ENCODE data around the gene RBM47.
A peak's percentile ranks its signal among the peaks of the same experiment; 100 is the strongest.

Gene RBM47

DNA sequence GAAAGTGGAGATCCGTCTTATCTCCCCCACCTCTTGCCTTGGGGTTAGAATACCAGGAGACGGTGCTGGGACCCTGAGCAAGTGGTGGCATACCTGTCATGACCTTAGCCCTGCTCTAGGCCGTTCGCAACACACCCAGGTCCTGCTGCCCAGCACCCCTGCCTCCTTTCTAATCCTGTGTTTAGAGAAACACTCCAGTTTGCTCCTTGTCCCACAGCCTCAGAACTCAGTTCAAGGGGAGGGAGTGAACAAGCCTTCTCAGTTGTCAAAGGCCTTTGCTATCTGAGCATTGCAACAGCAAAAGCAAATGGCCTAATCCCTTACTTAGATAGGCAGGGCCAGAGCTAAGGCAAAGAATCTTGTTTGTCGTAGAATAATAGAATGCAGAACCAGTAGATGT is 226.6 kb downstream of the RBM47 start:
- no peak for DNase-seq (ENCODE audit: low read depth)
- in situ Hi-C loops (cut with HindIII; ENCODE audit: low sequenced_read_pairs) = no loop called here
- H3K4me3 ChIP-seq (ENCODE audit: low read depth, low read length) = no peak overlapping the region
- TF ChIP-seq, protein P1, sequence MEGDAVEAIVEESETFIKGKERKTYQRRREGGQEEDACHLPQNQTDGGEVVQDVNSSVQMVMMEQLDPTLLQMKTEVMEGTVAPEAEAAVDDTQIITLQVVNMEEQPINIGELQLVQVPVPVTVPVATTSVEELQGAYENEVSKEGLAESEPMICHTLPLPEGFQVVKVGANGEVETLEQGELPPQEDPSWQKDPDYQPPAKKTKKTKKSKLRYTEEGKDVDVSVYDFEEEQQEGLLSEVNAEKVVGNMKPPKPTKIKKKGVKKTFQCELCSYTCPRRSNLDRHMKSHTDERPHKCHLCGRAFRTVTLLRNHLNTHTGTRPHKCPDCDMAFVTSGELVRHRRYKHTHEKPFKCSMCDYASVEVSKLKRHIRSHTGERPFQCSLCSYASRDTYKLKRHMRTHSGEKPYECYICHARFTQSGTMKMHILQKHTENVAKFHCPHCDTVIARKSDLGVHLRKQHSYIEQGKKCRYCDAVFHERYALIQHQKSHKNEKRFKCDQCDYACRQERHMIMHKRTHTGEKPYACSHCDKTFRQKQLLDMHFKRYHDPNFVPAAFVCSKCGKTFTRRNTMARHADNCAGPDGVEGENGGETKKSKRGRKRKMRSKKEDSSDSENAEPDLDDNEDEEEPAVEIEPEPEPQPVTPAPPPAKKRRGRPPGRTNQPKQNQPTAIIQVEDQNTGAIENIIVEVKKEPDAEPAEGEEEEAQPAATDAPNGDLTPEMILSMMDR (IDR thresholded peaks at IDR 0.05; ENCODE audit: low read depth, low read length, missing control alignments) = no peak

DNA sequence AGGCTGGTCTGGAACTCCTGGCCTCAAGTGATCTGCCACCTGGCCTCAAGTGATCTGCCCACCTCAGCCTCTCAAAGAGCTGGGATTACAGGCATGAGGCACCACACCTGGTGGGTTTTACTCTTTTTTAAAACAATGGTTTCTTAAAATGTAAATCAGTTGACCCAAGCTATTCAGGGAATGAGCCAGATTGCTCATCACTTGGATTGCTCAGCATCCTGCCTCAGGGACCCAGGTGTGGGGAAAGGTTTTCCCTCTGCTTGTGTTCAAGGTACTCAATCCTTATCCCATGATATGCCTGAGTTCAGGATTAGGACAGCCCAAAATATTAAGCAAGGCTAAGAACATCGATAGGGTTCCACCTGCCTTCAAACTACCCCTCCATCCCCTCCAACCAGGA is 227.1 kb downstream of the RBM47 start:
- H3K4me3 ChIP-seq (ENCODE audit: low read depth, low read length) = no peak overlapping the region
- no peak for DNase-seq (ENCODE audit: low read depth)
- in situ Hi-C loops (cut with HindIII; ENCODE audit: low sequenced_read_pairs) = no loop called here
- TF ChIP-seq, protein P1 (IDR thresholded peaks at IDR 0.05; ENCODE audit: low read depth, low read length, missing control alignments) = no peak

DNA sequence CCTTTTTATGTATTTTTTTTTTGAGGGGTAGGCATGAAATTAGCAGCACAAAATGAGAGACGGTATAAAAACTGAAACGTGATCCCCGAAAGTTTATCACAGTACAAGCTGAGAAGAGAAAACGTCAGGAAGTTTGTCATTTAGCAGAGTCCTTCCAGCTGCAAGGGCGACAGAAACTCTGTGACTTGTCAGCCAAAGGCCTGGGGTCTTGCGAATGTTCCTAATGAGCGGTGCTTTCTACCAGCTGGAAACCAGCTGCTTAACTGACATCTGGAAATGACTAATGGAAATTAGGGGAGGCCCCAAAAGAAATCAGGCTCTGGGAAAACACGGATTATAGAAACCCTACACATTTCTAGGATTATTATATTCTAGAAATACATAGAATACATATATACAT is 228.0 kb downstream of the RBM47 start:
- TF ChIP-seq, protein P1 (IDR thresholded peaks at IDR 0.05; ENCODE audit: low read depth, low read length, missing control alignments) = no peak
- no peak overlapping the region for H3K4me3 ChIP-seq (ENCODE audit: low read depth, low read length)
- in situ Hi-C loops (cut with HindIII; ENCODE audit: low sequenced_read_pairs) = no loop called here
- no peak for DNase-seq (ENCODE audit: low read depth)

DNA sequence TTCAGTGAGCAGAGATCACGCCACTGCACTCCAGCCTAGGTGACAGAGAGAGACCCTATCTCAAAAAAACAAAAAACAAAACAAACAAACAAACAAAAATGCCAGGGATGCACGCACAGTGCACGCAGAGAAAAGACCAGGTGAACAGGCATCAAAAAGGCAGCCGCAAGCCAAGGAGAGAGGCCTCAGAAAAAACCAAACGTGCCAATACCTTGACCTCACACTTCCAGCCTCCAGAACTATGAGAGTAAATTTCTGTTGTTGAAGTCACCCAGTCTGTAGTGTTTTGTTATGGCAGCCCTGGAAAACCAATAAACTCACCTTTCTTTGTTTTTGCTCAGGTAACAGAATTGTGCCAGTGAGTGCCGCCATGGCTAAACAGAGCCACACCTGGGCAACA is 228.6 kb downstream of the RBM47 start:
- TF ChIP-seq, protein P1 (IDR thresholded peaks at IDR 0.05; ENCODE audit: low read depth, low read length, missing control alignments) = no peak
- no peak for DNase-seq (ENCODE audit: low read depth)
- no peak overlapping the region for H3K4me3 ChIP-seq (ENCODE audit: low read depth, low read length)
- in situ Hi-C loops (cut with HindIII; ENCODE audit: low sequenced_read_pairs) = no loop called here

DNA sequence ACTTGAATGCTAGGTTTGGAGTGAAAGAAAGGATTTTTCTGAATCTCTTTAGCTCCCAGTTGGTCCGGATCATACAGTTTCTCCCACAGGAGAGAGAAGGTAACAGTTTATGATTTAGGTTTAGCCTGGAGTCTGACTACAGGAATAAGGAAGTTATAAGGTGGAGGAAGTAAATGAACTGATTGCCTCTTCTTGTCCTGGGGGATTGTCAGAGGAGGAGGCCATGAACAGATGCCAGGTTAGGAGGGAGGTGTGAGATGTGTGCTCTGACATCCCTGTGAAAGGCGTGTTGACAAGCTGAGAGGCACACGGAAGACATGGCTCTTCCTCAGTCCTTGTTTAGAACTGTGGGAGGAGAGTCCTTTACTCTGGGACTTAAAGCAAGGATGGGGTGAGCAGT is 230.1 kb downstream of the RBM47 start:
- no peak for DNase-seq (ENCODE audit: low read depth)
- in situ Hi-C loops (cut with HindIII; ENCODE audit: low sequenced_read_pairs) = no loop called here
- H3K4me3 ChIP-seq (ENCODE audit: low read depth, low read length) = no peak overlapping the region
- TF ChIP-seq, protein P1 (IDR thresholded peaks at IDR 0.05; ENCODE audit: low read depth, low read length, missing control alignments) = no peak

DNA sequence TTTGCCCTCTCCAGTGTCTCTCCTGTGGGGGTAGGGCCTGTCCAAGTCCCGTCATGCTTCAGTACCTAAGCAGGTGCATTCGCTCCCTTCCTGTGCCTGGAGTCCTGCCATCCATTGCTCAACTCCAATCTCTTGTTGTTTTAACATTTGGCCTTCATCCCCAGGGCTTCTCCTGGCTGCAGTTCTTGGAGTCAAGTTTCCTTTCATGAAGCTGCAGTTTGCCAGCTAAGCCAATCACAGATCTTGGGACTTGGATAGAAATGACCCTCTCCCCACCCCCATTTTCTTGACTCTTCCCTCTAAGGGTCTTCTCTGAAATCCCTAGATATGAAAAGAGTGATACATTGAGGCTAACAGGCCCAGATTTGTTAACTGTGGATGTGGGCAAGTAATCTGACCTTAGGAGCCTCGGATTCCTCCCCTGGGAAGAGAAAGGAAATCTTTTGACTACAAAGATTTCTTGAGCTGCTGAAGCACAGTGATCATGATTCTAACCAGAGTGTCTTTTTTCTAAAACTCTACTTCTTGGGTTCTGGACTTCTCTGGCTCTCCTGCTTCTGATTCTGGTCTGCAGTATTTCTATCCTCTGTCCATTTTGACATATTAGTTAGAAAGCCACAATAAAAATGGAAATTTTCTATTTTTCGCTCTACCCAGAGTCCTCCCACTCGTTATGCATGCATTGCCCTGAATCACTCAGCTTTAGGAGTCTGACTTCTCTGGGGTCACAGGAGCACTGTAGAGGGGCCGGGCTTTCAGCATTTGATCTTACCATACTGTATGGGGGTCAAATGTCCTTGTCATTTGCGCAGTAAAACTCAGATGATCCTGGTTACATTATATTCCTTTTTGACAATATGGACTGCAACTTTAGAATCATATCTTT is 233.5 kb downstream of the RBM47 start:
- TF ChIP-seq, protein P1 (IDR thresholded peaks at IDR 0.05; ENCODE audit: low read depth, low read length, missing control alignments) = no peak
- H3K4me3 ChIP-seq (ENCODE audit: low read depth, low read length) = no peak overlapping the region
- DNase-seq (ENCODE audit: low read depth) = peak; percentile 18
- in situ Hi-C loops (cut with HindIII; ENCODE audit: low sequenced_read_pairs) = no loop called here

All from astrocyte of the cerebellum (primary cell).